Nephron (organoid): ENCODE measurements around the gene IQGAP2.

Experiments
- H3K27ac Mint-ChIP-seq, 3 experiments: 2 replicates each; pipeline ENCODE4 v1.8.0; 2020; ENCODE audit warnings: mixed read lengths in 3 of 3, mild to moderate bottlenecking in 2 of 3, moderate library complexity in 1 of 3
- H3K27me3 Mint-ChIP-seq: 2 replicates; pipeline ENCODE4 v1.8.0; 2021; ENCODE audit warnings: low read depth, mild to moderate bottlenecking, moderate library complexity, mixed read lengths
- H3K36me3 Mint-ChIP-seq: 2 replicates; pipeline ENCODE4 v1.8.0; 2020; ENCODE audit warnings: low read depth, mixed read lengths
- H3K4me1 Mint-ChIP-seq: 2 replicates; pipeline ENCODE4 v1.8.0; 2020; ENCODE audit warnings: mixed read lengths
- H3K4me3 Mint-ChIP-seq, 3 experiments: 2 replicates each; pipeline ENCODE4 v1.8.0; 2020; ENCODE audit warnings: mild to moderate bottlenecking in 3 of 3, mixed read lengths in 3 of 3, moderate library complexity in 2 of 3
- H3K9me3 Mint-ChIP-seq: 2 replicates; pipeline ENCODE4 v1.8.0; 2020; ENCODE audit warnings: mixed read lengths
- TF ChIP-seq, protein P1 (sequence below), 3 experiments: fragments of 200-600 bp; sonication (generic); IDR thresholded peaks; one replicate each; pipeline ENCODE4 v1.5.0; 2021; ENCODE audit warnings: antibody characterized with exemption in 3 of 3; ENCODE audit not compliant: unreplicated experiment in 3 of 3

Gene IQGAP2

GRCh38 chr5:76497986-76498717, 95.1 kb downstream of the IQGAP2 start:
- no peak overlapping the region for H3K4me3 Mint-ChIP-seq
- H3K27me3 Mint-ChIP-seq = no peaks in the 10 kb centered on the region
- no peaks in the 10 kb centered on the region for H3K36me3 Mint-ChIP-seq
- TF ChIP-seq, protein P1, sequence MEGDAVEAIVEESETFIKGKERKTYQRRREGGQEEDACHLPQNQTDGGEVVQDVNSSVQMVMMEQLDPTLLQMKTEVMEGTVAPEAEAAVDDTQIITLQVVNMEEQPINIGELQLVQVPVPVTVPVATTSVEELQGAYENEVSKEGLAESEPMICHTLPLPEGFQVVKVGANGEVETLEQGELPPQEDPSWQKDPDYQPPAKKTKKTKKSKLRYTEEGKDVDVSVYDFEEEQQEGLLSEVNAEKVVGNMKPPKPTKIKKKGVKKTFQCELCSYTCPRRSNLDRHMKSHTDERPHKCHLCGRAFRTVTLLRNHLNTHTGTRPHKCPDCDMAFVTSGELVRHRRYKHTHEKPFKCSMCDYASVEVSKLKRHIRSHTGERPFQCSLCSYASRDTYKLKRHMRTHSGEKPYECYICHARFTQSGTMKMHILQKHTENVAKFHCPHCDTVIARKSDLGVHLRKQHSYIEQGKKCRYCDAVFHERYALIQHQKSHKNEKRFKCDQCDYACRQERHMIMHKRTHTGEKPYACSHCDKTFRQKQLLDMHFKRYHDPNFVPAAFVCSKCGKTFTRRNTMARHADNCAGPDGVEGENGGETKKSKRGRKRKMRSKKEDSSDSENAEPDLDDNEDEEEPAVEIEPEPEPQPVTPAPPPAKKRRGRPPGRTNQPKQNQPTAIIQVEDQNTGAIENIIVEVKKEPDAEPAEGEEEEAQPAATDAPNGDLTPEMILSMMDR (IDR thresholded peaks at IDR 0.05; ENCODE audit: unreplicated experiment in 3 of 3) = no peak
- H3K27ac Mint-ChIP-seq = no peak overlapping the region
- peaks cover 4% of the 10 kb centered on the region for H3K4me1 Mint-ChIP-seq
- no peaks in the 10 kb centered on the region for H3K9me3 Mint-ChIP-seq

GRCh38 chr5:76499507-76500161, 96.5 kb downstream of the IQGAP2 start:
- Mint-ChIP-seq H3K9me3 (no peaks in the 10 kb centered on the region), H3K27ac (no peak overlapping the region), H3K27me3 (no peaks in the 10 kb centered on the region), H3K4me3 (no peak overlapping the region), H3K36me3 (no peaks in the 10 kb centered on the region), H3K4me1 (peaks cover under 1% of the 10 kb centered on the region)
- TF ChIP-seq, protein P1 (IDR thresholded peaks at IDR 0.05; ENCODE audit: unreplicated experiment in 3 of 3) = no peak

DNA sequence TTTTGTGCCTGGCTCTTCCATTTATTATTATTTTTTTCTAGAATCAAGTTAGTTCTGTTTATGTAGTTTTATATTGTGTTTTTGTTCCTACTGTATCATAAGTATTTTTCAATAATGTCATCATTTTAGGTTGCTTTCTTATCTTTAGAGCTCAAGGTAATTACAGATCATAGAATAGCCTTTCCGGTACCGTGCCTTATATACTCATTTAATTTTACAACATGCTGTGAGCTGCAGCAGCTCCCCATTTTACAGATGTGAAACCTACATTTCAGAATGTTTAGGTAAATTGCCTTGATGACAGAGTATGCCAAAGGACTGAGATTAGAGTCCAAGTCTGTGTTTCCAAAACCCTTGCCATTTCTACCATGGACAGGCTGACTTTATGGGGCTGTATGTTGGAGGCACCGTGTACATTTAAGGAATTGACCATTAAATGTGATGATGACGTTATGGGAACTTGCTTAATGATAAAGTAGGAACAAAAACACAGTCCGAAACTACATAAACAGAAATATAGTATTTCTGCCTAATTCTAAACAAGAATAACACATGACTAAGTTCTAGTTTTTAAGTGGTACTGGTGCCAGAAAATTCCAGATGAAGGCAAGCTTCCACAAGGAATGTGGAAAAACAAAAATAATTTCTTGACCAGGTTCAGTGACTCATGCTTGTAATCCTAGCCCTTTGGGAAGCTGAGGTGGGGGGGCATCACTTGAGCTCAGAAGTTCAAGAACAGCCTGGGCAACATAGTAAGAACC, 97.7 kb downstream of the IQGAP2 start:
- Mint-ChIP-seq H3K4me3 (no peak overlapping the region), H3K27ac (no peak overlapping the region), H3K36me3 (no peaks in the 10 kb centered on the region), H3K27me3 (no peaks in the 10 kb centered on the region), H3K4me1 (no peaks in the 10 kb centered on the region), H3K9me3 (no peaks in the 10 kb centered on the region)
- TF ChIP-seq, protein P1 (IDR thresholded peaks at IDR 0.05; ENCODE audit: unreplicated experiment in 3 of 3) = no peak

- no peak overlapping the region for H3K27ac Mint-ChIP-seq
- H3K36me3 Mint-ChIP-seq = no peaks in the 10 kb centered on the region
- TF ChIP-seq, protein P1 (IDR thresholded peaks at IDR 0.05; ENCODE audit: unreplicated experiment in 3 of 3) = no peak
- H3K9me3 Mint-ChIP-seq = no peaks in the 10 kb centered on the region
- H3K4me3 Mint-ChIP-seq = no peak overlapping the region
- H3K4me1 Mint-ChIP-seq = no peaks in the 10 kb centered on the region
- no peaks in the 10 kb centered on the region for H3K27me3 Mint-ChIP-seq
Measured at GRCh38 chr5:76503929-76504328, 100.8 kb downstream of the IQGAP2 start.

DNA sequence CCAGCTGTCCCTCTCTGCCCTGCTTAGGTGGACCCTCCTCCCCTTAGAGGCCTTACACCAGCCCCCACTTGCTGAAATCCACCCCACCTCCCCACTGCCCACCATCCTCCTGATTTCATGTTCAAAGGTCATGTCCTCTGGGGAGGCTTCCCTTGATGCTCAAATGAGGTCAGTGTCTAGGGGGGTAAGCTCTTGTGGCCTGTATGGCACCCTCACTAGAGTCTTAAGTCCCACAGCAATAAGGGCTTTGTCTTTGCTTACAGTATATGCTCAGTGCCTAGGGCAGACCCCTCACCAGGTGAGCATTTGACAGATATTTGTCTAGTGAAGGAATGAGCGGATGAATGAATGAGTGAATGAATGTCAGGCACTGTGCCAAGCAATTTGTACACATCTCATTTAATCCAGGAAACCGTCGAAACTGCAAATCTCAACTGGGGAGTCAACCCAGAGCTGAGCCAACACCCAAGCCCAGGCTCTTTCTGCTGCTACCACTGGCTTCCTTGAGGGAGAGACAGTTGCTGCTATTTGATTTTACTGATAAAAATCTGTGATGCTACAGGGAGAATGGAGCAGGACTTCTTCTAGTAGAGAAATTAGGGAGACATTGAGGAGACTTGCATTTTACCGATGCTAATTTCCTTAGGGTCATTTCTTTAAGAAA, 101.9 kb downstream of the IQGAP2 start:
- H3K4me1 Mint-ChIP-seq = no peaks in the 10 kb centered on the region
- no peak overlapping the region for H3K4me3 Mint-ChIP-seq
- H3K9me3 Mint-ChIP-seq = no peaks in the 10 kb centered on the region
- H3K27ac Mint-ChIP-seq = no peak overlapping the region
- TF ChIP-seq, protein P1 (IDR thresholded peaks at IDR 0.05; ENCODE audit: unreplicated experiment in 3 of 3) = no peak
- H3K36me3 Mint-ChIP-seq = no peaks in the 10 kb centered on the region
- no peaks in the 10 kb centered on the region for H3K27me3 Mint-ChIP-seq
